ENCODE measurements around the gene PAFAH2.

PAFAH2 gene

DNA sequence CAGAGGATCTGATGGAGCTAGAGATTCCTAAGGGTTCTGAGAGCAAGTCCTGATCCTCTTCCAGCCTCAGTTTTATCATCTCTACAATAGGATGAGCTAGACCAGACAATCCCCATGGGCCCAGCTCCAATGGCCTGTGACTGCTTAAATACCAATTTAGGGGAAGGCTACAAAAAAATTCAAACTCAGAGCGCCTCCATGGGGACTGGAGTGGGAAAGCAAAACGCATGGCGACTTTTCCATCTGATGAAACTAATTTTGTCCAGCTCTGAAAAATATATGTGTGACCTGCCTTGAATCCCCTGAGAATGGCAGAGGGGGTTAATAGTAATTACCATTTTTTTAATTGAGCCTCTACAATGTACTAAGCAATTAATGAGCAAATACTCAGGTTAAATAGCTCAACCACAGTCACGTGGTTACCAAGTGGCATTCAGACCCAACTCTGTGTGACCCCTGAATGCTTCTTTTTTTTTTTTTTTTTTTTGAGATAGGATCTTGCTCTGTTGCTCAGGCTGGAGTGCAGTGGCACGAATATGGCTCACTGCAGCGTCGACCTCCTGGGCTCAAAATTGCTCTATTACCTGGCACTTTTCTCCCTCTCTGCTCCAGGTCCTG, 32.1 kb upstream of the PAFAH2 start:
- no peak for TF ChIP-seq ZFX (IDR thresholded peaks at IDR 0.05)
- TF ChIP-seq CTCF (conservative IDR thresholded peaks at IDR 0.05), result no peak; the same call in 1 of the 2 replicates
- H3K27ac ChIP-seq, result no peak overlapping the region

DNA sequence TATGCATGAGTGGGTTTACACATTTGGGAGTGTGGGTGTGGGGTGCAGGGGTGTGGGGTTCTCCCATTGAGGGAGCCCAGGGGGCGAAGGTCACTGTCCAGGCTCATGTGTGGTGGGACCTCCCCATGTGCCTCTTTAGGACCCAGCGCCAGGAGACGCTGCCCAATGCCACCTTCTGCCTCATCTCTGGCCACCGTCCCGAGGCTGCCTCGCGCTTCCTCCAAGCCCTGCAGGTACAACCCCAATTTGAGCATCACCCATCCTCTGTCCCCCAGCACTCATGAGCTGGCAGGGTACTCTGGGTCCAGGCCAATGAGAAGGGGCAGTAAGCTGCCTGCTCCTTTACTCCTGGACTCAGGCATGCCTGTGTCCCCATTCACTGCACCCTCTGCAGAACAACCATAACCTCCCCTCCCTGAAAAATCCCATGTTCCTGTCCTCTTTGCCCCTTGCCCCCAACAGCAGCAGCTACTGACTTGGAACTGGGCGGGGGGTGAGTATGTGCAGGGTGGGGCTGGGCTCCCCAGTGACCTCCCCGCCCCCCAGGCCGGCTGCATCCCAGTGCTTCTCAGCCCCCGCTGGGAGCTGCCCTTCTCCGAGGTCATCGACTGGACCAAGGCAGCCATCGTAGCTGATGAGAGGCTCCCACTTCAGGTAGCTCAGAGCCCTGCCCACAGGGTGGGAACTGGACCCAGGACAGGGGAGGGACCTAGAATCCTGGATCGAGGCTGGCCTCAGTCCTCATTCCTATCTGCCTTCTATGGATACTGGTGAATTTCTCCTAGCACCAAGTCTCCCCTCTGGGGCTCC, 31.4 kb upstream of the PAFAH2 start:
- no peak overlapping the region for H3K27ac ChIP-seq
- no peak for TF ChIP-seq ZFX (IDR thresholded peaks at IDR 0.05)
- no peak for TF ChIP-seq CTCF (conservative IDR thresholded peaks at IDR 0.05)

GRCh38 chr1:26028490-26028980, 30.7 kb upstream of the PAFAH2 start:
- TF ChIP-seq CTCF (conservative IDR thresholded peaks at IDR 0.05), result no peak
- no peak for TF ChIP-seq ZFX (IDR thresholded peaks at IDR 0.05)
- no peak overlapping the region for H3K27ac ChIP-seq

DNA sequence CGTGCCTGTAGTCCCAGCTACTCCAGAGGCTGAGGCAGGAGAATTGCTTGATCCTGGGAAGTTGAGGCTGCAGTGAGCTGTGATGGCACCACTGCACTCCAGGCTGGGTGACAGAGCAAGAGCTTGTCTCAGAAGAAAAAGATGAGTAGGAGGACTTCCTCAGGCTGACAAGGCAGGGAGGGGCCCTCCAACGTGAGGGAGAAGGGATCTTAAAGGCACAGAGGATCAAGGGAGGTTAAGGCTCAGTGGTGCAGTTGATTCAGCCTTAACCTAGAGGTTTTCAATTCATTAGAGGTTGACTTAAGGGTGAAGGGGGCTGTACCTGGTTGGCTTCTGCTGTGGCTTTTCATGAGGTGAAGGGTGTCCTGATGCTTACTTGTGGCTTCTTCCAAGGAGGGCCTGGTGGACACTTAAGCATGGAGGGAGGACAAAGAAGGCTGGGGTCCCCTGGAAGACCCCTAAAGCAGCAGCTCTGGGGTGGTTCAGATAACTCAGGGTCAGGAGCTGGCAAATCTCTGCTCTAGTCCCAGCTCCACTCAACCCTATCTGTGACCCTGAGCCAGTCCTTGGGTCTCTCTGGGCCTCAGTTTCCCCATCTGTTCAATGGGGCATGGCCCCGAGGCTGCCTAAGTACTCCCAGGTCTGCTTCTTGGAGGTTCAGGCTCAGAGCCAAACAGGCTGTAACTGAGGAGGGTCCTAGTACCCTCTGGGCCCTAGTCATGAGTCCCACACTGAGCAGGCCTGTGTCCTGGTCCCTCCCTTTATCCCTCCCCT, 30.0 kb upstream of the PAFAH2 start:
- TF ChIP-seq ZFX (IDR thresholded peaks at IDR 0.05), result no peak
- no peak for TF ChIP-seq CTCF (conservative IDR thresholded peaks at IDR 0.05)
- no peak overlapping the region for H3K27ac ChIP-seq

- no peak for TF ChIP-seq CTCF (conservative IDR thresholded peaks at IDR 0.05)
- no peak for TF ChIP-seq ZFX (IDR thresholded peaks at IDR 0.05)
- H3K27ac ChIP-seq, result no peak overlapping the region
These were observed 27.7 kb upstream of the PAFAH2 start for GRCh38 chr1:26025517-26025916.

GRCh38 chr1:26025060-26025459, 27.2 kb upstream of the PAFAH2 start:
- TF ChIP-seq ZFX (IDR thresholded peaks at IDR 0.05), result no peak
- TF ChIP-seq CTCF (conservative IDR thresholded peaks at IDR 0.05), result no peak
- no peak overlapping the region for H3K27ac ChIP-seq

All from C4-2B (cell line).